Measurements from ENCODE around the gene PLOD3. TPM values are rescaled to one million over a fixed set of nuclear protein-coding genes. Genes with fewer than 3 reads are reported as not detected.
"Not testable (repeated sequence)": the region's sequence is repeated elsewhere in the genome, so short reads cannot be mapped to it uniquely, and the experiment has no call there.

Gene PLOD3
- total RNA-seq, 1 experiment from 2014 or later, result 130 TPM

- DNase-seq (ENCODE audit: extremely low read depth, low read depth), result no peak
These were observed 1.2 kb downstream of the PLOD3 start for GRCh38 chr7:101216001-101216859.

DNA sequence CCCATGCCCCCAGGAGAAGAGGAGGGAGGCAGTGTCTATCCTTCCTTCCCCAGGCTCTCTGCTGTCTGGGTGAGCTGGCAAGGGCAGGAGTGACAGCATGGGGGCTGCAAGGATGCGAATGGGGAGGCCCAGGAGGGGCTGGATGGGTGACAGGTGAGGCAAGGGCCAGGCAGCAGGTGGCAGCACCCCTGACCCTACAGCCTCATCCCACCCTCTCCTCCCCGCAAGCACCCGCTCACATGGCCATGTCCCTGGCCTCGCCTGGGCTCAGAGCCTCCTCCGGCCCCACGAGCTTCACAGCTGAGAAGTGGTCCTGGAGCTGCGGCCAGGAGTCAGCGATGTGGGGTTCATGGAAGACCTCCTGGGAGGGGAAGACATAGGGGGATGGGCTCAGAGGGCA lies 5.4 kb downstream of the PLOD3 start:
- no peak for DNase-seq (ENCODE audit: extremely low read depth, low read depth)

DNA sequence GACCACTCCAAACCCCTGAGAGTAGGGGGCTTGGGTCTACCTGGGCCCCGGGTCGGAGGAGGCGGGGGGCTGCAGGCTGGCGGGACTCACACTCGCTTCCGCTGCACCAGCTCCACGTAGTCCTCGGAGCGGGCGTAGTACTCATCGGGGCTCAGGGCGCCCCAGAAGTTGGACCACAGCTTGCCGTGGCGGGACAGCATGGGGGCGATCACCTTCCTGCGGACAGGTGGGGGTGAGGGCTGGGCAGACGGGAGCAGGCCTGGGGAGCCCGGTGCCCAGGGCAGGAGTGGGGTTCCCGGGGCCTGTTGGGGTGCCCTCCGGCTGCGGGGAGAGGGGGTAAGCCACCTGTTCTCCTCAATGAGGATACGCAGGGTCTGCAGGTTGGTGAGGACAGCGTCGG lies 5.9 kb downstream of the PLOD3 start:
- no peak for DNase-seq (ENCODE audit: extremely low read depth, low read depth)

- DNase-seq (ENCODE audit: extremely low read depth, low read depth), result no peak
These were observed 7.2 kb downstream of the PLOD3 start for GRCh38 chr7:101210143-101210542.

GRCh38 chr7:101208794-101209193 lies 8.6 kb downstream of the PLOD3 start:
- DNase-seq (ENCODE audit: extremely low read depth, low read depth), result no peak

DNA sequence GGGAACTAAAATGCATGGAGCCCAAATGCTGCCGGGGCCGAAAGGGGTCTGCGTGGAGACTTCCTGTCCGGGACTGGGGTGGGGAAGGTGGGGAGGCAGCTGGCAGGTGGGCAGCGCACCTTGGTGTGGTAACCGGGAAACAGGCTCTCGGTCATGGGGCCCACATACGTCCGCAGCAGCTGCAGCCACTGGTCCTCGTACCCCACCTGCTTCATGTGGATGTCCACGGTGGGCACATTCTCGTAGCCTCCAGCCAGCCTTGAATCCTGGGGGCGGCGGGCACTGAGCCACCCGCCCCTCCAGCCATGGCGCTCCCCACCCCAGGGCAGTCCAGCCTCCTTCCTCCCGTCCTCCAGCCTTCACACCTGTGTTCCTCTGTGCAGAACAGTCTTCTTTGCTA lies 9.9 kb downstream of the PLOD3 start:
- no peak for DNase-seq (ENCODE audit: extremely low read depth, low read depth)

DNA sequence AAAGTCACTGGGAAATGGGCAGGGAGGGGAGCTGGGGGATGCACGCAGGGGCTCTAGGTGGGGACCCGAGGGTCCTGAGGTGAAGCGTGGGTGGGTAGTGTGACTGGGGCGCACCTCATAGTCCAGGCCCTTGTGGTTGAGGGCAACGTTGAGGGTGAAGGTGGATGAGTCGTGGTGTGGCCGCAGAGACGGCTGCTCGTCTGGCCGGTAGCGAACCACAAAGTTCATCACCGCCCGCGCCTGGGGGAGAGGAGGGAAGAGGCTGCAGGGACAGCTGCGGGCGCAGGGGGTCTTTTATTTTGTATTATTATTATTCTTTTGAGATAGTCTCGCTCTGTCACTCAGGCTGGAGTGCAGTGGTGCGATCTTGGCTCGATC lies 10.7 kb downstream of the PLOD3 start:
- no peak for DNase-seq (ENCODE audit: extremely low read depth, low read depth)

GRCh38 chr7:101205901-101206664 lies 11.3 kb downstream of the PLOD3 start:
- no peak for DNase-seq (ENCODE audit: extremely low read depth, low read depth)

- DNase-seq (ENCODE audit: extremely low read depth, low read depth), result not testable (repeated sequence)
These were observed 13.3 kb downstream of the PLOD3 start for GRCh38 chr7:101203740-101204738.

DNA sequence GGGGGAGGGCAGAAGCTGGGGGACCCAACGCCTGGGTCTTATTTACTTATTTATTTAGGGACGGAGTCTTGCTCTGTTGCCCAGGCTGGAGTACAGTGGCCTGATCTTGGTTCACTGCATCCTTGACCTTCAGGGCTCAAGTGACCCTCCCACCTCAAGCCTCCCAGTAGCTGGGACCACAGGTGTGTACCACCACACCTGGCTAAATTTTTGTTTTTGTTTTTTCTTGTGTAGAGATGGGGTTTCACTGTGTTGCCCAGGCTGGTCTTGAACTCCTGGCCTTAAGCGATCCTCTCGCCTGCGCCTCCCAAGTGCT lies 14.8 kb downstream of the PLOD3 start:
- no peak for DNase-seq (ENCODE audit: extremely low read depth, low read depth)

- no peak for DNase-seq (ENCODE audit: extremely low read depth, low read depth)
These were observed 15.4 kb downstream of the PLOD3 start for GRCh38 chr7:101201695-101202602.

DNA sequence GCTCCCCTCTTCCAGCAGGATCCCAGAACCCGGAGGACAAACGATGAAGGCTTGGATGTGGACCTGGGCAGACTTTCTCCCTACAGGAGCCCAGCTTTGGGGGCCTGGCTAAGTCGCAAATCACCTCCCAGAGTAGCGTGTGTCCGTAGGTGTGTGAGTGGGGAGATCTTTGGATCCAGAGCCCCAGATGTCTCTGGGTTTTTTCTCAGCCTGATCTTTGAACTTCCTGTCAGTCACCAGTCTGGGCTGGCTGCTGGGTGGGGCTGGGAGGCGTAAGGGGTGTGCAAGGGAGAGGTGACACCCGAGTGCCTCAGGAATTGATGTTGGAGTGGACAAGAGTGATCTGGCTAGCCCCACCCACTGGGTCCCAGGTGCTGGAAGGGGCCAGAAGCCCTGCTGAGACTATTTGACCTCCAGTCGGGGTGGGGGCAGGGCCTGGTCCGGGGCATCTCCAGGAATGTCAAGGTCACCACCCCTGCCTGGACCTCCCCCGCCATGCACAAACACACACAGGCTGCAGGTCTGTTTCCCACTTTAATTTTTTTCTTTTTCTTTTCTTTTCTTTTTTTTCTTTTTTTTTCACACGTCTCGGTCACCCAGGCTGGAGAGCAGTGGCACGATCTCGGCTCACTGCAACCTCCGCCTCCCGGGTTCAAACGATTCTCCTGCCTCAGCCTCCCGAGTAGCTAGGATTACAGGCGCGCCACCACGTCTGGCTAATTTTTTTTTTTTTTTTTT lies 16.4 kb downstream of the PLOD3 start, which contains the start of gene MOGAT3:
TSS of gene MOGAT3 (minus strand) at position 175 of the 738 bp plus-strand sequence. CDS start 182 bp downstream, outside the sequence.
- DNase-seq (ENCODE audit: extremely low read depth, low read depth), result no peak

GRCh38 chr7:101200504-101200861 lies 16.9 kb downstream of the PLOD3 start:
- DNase-seq (ENCODE audit: extremely low read depth, low read depth), result no peak

DNA sequence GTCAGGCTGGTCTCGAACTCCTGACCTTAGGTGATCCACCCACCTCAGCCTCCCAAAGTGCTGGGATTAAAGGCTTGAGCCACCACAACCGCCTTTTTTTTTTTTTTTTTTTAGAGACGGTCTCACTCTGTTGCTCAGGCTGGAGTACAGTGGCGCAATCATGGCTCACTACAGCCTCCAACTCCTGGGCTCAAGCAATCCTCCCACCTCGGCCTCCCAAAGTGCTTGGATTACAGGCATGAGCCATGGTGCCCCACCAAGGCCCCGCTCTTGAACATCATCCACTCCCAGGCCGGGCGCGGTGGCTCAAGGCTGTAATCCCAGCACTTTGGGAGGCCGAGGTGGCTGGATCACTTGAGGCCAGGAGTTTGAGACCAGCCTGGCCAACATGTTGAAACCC lies 17.9 kb downstream of the PLOD3 start:
- DNase-seq (ENCODE audit: extremely low read depth, low read depth), result not testable (repeated sequence)

DNA sequence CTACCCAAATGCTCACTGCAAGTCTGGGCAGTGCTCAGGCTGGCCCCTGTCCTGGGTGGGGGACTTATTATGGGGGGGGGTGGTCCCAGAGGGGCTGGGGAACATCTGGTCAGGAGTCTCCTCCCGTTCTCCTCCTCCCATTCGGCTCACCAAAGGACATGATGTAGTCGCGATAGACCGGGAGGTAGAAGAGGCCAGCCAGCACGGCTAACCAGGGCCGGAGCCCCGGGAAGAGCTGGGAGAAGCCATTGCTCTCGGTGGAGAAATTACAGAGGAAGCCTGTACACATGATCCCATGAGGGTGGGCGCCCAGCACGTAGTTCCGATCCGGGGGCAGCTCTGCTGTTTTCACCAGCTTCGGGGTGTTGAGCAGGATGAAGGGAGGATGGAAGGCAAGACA lies 18.9 kb downstream of the PLOD3 start:
- no peak for DNase-seq (ENCODE audit: extremely low read depth, low read depth)

- no peak for DNase-seq (ENCODE audit: extremely low read depth, low read depth)
These were observed 19.4 kb downstream of the PLOD3 start for GRCh38 chr7:101197991-101198390.

DNA sequence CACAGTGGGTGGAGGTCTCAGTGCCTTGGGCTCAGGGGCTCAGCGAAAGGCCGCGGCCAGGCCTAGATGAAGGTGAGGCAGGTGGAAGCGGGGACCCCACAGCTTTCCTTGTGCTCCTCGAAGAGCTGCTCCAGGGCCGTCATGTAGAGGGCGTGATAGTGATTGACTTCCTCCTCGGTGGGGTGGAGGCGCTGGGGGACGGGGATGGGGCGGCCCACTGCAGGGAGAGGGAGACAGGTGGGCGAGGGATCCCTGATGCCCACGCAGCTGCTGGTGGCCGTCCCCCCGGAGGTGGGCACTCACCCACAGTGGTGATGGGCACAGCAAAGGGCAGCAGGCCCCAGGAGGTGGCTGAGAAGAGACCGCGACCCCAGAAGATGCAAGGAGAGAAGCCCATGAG lies 21.5 kb downstream of the PLOD3 start:
- DNase-seq (ENCODE audit: extremely low read depth, low read depth), result no peak

GRCh38 chr7:101189109-101189508 lies 28.3 kb downstream of the PLOD3 start:
- no peak for DNase-seq (ENCODE audit: extremely low read depth, low read depth)

- no peak for DNase-seq (ENCODE audit: extremely low read depth, low read depth)
These were observed 30.4 kb downstream of the PLOD3 start for GRCh38 chr7:101186844-101187428.

All from NCI-H460 (cell line).